ENCODE data around the gene PTPRD.

- TF ChIP-seq CTCF (conservative IDR thresholded peaks at IDR 0.05; ENCODE audit: low read length) (no peak), EZH2phosphoT487 (IDR thresholded peaks at IDR 0.05; ENCODE audit: borderline replicate concordance, low read depth, low read length) (no peak)
Observed at GRCh38 chr9:9536523-9536922, 1076.3 kb downstream of the PTPRD start.

Data from OCI-LY7 (cell line).